HL-60 (cell line): Measurements from ENCODE around the gene ZSCAN30.

Source experiments
- CTCF ChIP-seq: IDR thresholded peaks from one replicate; pipeline ENCODE4 v1.5.1; 2011; ENCODE audit warnings: low read length, control low read depth, inconsistent platforms; ENCODE audit not compliant: insufficient read depth
- GABPA ChIP-seq: IDR thresholded peaks from 2 replicates; pipeline ENCODE4 v1.6.1; 2012; ENCODE audit warnings: low read depth
- POLR2AphosphoS5 ChIP-seq: IDR thresholded peaks from 2 replicates; pipeline ENCODE4 v1.6.1; 2012; ENCODE audit warnings: low read depth

GRCh38 chr18:35246831-35247230, 43.2 kb downstream of the ZSCAN30 start:
- TF ChIP-seq CTCF (no peak), GABPA (no peak), POLR2AphosphoS5 (no peak)
